ENCODE measurements around the gene TSR2. TPM values are rescaled to one million over a fixed set of nuclear protein-coding genes. Genes with fewer than 3 reads are reported as not detected.

TSR2 gene
- total and polyA plus RNA-seq, 2 experiments from 2014 or later = 26.0 to 60.1 TPM

GRCh38 chrX:54422168-54422567 is 18.0 kb upstream of the TSR2 start:
- Histone ChIP-seq H2AFZ (no peak overlapping the region), H3K4me2 (no peak overlapping the region), H3K4me1 (ENCODE audit: insufficient read depth) (no peaks in the 10 kb centered on the region), H3K27ac (ENCODE audit: low read depth) (no peak overlapping the region), H3K79me2 (replicated peaks; ENCODE audit: insufficient read depth) (no peaks in the 10 kb centered on the region), H3K36me3 (ENCODE audit: insufficient read depth) (no peaks in the 10 kb centered on the region), H4K20me1 (replicated peaks; ENCODE audit: insufficient read depth) (no peaks in the 10 kb centered on the region), H3K4me3 (no peak overlapping the region), H3K9me2 (ENCODE audit: insufficient read depth) (no peaks in the 10 kb centered on the region), H3K27me3 (ENCODE audit: insufficient read depth) (no peaks in the 10 kb centered on the region), H3F3A (replicated peaks; ENCODE audit: low read depth) (no peaks in the 10 kb centered on the region)
- no peak overlapping the region for H3K27ac Mint-ChIP-seq
- H3K27me3 Mint-ChIP-seq (ENCODE audit: insufficient read depth, low read depth, poor library complexity) = no peaks in the 10 kb centered on the region
- no peaks in the 10 kb centered on the region for H3K36me3 Mint-ChIP-seq (ENCODE audit: low read depth)
- H3K4me1 Mint-ChIP-seq = no peaks in the 10 kb centered on the region; the same call in 2 of the 3 replicates
- no peaks in the 10 kb centered on the region for H3K9me3 Mint-ChIP-seq
- DNase-seq (ENCODE audit: low spot score) (no peak), ATAC-seq (no peak)
- no peak for TF ChIP-seq STAT1 (IDR thresholded peaks at IDR 0.05; ENCODE audit: unreplicated experiment)
- TF ChIP-seq, protein P1, sequence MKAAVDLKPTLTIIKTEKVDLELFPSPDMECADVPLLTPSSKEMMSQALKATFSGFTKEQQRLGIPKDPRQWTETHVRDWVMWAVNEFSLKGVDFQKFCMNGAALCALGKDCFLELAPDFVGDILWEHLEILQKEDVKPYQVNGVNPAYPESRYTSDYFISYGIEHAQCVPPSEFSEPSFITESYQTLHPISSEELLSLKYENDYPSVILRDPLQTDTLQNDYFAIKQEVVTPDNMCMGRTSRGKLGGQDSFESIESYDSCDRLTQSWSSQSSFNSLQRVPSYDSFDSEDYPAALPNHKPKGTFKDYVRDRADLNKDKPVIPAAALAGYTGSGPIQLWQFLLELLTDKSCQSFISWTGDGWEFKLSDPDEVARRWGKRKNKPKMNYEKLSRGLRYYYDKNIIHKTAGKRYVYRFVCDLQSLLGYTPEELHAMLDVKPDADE (IDR thresholded peaks at IDR 0.05) = no peak
- no peak for TF ChIP-seq EZH2phosphoT487 (IDR thresholded peaks at IDR 0.05; ENCODE audit: unreplicated experiment)
- TF ChIP-seq ZNF331 (CRISPR knock-in tag; IDR thresholded peaks at IDR 0.05; ENCODE audit: low read depth) = no peak
- TF ChIP-seq, protein P2, sequence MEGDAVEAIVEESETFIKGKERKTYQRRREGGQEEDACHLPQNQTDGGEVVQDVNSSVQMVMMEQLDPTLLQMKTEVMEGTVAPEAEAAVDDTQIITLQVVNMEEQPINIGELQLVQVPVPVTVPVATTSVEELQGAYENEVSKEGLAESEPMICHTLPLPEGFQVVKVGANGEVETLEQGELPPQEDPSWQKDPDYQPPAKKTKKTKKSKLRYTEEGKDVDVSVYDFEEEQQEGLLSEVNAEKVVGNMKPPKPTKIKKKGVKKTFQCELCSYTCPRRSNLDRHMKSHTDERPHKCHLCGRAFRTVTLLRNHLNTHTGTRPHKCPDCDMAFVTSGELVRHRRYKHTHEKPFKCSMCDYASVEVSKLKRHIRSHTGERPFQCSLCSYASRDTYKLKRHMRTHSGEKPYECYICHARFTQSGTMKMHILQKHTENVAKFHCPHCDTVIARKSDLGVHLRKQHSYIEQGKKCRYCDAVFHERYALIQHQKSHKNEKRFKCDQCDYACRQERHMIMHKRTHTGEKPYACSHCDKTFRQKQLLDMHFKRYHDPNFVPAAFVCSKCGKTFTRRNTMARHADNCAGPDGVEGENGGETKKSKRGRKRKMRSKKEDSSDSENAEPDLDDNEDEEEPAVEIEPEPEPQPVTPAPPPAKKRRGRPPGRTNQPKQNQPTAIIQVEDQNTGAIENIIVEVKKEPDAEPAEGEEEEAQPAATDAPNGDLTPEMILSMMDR (conservative IDR thresholded peaks at IDR 0.05; ENCODE audit: low read depth in 2 of 2) = no peak
- TF ChIP-seq ZNF114 (CRISPR knock-in tag; IDR thresholded peaks at IDR 0.05) = no peak
- TF ChIP-seq, protein P3, sequence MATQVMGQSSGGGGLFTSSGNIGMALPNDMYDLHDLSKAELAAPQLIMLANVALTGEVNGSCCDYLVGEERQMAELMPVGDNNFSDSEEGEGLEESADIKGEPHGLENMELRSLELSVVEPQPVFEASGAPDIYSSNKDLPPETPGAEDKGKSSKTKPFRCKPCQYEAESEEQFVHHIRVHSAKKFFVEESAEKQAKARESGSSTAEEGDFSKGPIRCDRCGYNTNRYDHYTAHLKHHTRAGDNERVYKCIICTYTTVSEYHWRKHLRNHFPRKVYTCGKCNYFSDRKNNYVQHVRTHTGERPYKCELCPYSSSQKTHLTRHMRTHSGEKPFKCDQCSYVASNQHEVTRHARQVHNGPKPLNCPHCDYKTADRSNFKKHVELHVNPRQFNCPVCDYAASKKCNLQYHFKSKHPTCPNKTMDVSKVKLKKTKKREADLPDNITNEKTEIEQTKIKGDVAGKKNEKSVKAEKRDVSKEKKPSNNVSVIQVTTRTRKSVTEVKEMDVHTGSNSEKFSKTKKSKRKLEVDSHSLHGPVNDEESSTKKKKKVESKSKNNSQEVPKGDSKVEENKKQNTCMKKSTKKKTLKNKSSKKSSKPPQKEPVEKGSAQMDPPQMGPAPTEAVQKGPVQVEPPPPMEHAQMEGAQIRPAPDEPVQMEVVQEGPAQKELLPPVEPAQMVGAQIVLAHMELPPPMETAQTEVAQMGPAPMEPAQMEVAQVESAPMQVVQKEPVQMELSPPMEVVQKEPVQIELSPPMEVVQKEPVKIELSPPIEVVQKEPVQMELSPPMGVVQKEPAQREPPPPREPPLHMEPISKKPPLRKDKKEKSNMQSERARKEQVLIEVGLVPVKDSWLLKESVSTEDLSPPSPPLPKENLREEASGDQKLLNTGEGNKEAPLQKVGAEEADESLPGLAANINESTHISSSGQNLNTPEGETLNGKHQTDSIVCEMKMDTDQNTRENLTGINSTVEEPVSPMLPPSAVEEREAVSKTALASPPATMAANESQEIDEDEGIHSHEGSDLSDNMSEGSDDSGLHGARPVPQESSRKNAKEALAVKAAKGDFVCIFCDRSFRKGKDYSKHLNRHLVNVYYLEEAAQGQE (IDR thresholded peaks at IDR 0.05; ENCODE audit: unreplicated experiment) = no peak
- no peak for TF ChIP-seq POLR2AphosphoS5 (IDR thresholded peaks at IDR 0.05; ENCODE audit: low read depth)
- no peak overlapping the region for H3K4me3 Mint-ChIP-seq

All from GM23338 (cell line).